Myocyte (in vitro differentiated cells): ENCODE results near the gene TOPORS. TPM values are rescaled to one million over a fixed set of nuclear protein-coding genes. Genes with fewer than 3 reads are reported as not detected.
"Not testable (repeated sequence)": the region's sequence is repeated elsewhere in the genome, so short reads cannot be mapped to it uniquely, and the experiment has no call there.

Experiments used
- DNase-seq: peaks from one replicate; pipeline ENCODE4 v3.0.0-alpha.2; 2012; ENCODE audit warnings: low read depth
- polyA plus RNA-seq: library from polyadenylated mRNA; unstranded; fragments of >200 nt; gene quantifications from one replicate; pipeline ENCODE4 v1.2.1, GENCODE V29; 2012; ENCODE audit warnings: missing spikeins
- total RNA-seq: library from RNA; depleted of rRNA; stranded (reverse); fragments of >200 nt; gene quantifications from 2 replicates; pipeline ENCODE4 v1.2.3, GENCODE V29; 2014

Gene TOPORS
- total RNA-seq: 23.4 and 24.6 TPM in 2 replicates
- polyA plus RNA-seq: 6.7 TPM

DNA sequence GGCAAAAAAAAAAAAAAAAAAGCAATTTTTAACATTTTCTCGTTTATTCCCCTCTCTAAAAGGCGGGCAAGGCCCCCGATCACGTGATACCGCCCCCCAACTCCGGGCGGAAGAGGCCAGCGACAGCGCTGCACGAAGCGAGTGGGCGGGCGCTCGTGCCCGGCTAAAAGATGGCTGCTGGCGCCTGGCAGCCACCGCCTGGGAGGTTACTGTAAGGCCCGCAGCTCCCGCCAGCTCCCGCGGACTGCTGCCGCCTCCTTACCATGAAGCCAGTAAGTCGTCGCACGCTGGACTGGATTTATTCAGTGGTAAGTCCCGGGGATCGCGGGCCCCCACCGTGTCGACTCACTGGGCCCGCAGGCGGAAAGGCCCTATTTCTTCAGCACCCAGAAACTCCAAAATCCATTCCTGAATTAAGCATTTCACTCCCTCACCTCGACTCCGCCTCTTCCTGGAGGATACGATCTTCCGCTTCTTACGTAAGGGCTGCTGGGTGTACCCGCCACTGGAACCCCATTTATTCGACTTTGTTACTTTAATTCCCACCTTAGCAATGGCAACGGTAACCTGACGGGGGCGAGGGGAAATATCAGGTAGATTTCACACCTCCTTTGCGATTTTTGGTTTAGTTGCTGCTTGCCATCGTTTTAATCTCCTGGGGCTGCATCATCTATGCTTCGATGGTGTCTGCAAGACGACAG lies at the start of gene TOPORS, which contains the start of gene SMIM27:
Gene TOPORS, minus strand, starts transcription at position 415 of the 701 bp plus-strand sequence. Its CDS starts 150 bp downstream, at position 265.
Gene SMIM27, plus strand, starts transcription at position 156 of the 701 bp plus-strand sequence. Its CDS starts 108 bp downstream, at position 264.
- peak; percentile 90 for DNase-seq

DNA sequence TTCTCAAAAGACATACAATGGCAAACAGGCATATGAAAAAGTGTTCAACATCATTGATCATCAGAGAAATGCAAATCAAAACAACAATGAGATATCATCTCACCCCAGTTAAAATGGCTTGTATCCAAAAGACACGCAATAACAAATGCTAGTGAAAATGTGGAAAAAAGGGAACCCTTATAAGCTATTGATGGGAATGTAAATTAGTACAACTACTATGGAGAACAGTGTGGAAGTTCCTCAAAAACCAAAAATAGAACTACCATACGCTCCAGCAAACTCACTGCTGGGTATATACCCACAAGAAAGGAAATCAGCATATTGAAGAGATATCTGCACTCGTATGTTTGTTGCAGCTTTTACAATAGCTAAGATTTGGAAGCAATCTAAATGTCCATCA lies 46.6 kb upstream of the TOPORS start:
- DNase-seq: not testable (repeated sequence)

DNA sequence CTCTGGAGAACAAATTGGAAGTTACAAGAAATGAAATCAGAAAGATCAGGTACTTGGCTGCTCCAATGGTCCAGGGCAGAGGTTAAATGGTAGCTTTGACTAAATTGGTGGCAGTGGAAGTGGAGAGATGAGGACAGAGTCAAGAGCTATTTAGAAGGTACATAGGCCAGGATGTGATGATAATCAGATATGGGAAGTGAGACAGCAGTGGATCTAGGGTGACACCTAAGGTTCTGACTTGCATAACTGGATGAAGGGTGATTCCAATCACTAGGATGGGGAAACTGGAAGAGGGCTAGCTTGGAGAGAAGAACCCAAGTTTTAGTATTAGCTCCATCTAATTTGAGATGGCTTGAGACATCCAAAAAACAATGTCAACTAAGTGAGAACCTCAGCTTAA lies 44.5 kb upstream of the TOPORS start:
- DNase-seq: no peak

- no peak for DNase-seq
Measured at GRCh38 chr9:32596096-32596865, 43.9 kb upstream of the TOPORS start.

DNA sequence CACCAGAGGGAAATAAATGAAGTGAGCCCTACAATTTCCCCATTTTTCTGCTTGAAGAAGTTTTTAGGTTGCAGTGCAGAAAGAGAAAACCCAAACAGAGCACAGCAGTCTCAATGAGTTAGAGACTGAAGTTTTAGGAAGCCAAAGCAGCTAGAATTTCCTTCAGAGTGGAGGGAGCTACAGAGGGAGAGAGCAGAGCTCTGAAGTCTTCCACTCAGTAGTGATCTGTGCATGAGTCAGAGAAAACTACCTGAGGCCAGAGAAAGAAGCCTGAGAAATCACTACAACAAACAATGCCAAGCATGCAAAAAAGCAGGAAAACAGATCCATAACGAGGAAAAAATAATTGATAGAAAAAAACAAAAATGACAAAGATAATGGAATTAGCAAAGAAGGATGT lies 38.5 kb upstream of the TOPORS start:
- no peak for DNase-seq

- DNase-seq: no peak
Measured at GRCh38 chr9:32590476-32590875, 38.1 kb upstream of the TOPORS start.

GRCh38 chr9:32589083-32589723 lies 36.8 kb upstream of the TOPORS start:
- DNase-seq: peak; percentile 56

- peak; percentile 80 for DNase-seq
Measured at GRCh38 chr9:32587901-32588300, 35.5 kb upstream of the TOPORS start.

- DNase-seq: no peak
Measured at GRCh38 chr9:32584784-32585183, 32.4 kb upstream of the TOPORS start.

DNA sequence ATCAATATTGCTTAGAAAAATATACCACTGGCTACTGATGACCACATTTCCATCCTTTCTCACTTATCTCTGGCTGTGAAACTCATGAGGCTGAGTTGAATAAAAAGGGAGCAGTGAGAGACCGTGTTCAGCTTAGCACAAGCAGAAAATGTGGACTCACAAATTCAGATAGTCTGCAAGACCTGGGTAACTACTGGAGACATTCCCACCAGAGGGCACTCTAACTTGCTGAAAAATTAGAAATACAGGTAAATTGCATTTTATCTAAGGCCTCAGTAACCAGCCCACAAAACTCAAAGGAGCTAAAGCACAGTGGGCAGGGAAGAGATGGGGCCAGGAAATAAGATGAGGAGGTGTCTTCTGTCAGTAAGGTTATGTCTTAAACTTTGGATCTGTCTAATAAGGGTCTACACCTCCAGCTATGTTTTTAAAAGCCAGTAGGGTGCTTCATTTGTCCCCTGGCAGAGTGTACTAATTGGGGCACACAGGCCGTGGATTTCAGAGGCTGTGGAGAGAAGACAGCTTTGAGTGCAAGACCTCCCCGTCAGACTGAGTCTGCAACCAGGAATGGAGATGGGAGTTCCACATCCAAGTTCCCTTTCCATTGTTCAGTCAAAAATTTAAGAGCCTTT lies 29.2 kb upstream of the TOPORS start:
- peak; percentile 59 for DNase-seq

DNA sequence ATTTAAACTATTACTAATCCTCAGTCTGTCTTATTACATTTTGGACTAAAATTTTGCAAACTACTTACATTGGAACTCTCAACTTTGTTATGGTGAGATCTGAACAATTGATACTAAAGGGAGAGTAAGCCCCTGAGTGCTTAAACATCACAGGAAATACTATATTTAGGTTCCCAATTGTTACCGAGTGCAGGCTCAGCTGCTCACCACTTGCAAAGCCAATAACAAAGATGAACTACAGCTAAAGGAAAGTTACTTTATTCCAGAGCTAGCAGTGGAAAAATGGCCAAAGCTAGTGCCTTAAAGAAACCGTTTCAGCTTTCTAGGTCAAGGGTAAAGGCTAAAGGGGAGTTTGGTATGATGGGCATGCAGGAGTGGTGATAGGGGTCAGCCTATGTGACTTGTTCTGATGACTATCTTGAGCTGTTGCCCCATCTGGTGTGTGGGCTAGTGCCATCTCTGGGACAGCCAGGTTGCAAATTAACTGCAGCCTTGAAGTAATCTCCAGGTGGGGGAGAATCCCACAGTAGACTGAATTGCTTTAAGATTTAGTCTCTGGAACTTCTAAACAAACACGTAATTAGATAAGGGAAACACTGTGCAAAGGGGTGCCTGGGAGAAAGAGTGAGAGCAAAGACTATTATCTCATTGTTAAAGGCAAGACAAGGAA lies 28.4 kb upstream of the TOPORS start:
- DNase-seq: no peak

DNA sequence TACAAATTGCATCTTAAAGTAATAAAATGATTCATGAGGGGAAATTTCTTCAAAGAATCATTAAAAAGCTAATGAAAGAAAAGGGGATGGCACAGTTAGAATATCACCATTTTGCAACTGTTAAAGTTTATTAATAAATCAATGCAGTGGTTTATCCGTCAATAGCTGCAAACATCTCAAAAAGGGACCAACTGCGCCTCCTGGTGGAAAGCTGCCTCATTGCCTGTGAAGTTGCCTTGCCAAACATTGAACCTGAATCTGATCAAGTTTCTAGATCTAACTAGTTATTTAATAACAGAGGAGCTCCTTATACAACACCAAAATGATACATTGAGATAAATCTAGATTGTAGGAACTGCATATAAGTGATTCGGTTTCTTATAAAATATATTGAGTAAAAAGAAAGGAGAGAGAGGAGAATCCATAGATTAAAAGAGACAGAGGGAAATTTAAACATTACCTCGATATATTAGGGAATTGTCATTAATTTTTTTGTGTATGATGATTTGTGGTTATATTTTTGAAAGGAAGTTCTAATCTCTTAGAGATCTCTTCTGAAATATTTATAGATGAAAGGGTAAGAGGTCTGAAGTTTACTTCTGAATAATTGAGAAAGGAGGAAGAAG lies 27.4 kb upstream of the TOPORS start:
- peak; percentile 71 for DNase-seq

DNA sequence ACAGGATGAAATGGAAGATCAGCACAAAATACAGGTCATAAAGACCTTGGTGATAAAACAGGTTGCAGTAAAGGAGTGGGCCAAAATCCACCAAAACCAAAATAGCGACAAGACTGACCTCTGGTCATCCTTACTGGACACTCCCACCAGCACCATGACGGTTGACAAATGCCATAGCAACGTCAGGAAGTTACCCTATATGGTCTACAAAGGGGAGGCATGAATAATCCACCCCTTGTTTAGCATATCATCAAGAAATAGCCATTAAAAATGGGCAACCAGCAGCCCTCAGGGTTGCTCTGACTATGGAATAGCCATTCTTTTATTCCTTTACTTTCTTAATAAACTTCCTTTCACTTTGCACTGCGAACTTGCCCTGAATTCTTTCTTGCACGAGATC lies 26.6 kb upstream of the TOPORS start:
- DNase-seq: no peak

- no peak for DNase-seq
Measured at GRCh38 chr9:32577316-32577715, 24.9 kb upstream of the TOPORS start.

GRCh38 chr9:32574858-32575257 lies 22.5 kb upstream of the TOPORS start:
- no peak for DNase-seq

- DNase-seq: no peak
Measured at GRCh38 chr9:32573821-32574220, 21.4 kb upstream of the TOPORS start.

DNA sequence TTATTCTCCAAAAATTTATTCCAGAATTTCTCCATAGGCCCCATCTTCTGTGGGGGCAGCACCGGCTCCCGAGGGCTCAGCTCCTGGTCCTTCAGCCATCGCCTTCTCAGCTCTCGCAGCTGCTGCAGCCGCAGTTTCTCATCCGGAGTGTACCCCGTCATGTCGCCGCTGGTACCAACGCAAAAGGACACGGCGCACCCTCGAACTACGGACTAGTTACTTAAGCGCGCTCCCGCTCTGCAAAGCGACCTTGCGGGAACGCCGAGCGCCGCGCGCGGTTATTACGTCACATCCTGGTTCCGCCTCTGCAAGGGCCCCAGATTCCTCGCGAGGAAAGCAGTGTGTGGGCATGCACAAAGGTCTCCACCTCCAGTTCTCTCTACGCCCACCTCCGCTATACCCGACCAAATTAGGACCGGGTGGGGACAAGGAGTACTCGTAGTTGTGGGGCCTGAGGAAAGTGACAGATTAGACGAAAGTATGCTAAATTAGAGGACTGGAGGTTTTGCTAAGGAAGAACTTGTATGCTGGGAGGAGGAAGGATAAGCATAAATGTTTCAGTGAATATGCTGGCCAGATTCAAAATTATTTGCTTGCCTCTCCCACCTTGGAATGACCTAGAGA lies 20.6 kb upstream of the TOPORS start, which contains the start of gene NDUFB6:
Gene NDUFB6, minus strand, starts transcription at position 260 of the 624 bp plus-strand sequence. Its CDS starts 99 bp downstream, at position 161.
- peak; percentile 96 for DNase-seq

GRCh38 chr9:32571969-32572899 lies 19.8 kb upstream of the TOPORS start:
- peak; percentile 77 for DNase-seq

GRCh38 chr9:32570262-32570661 lies 17.9 kb upstream of the TOPORS start:
- no peak for DNase-seq
